HepG2 (cell line): Measurements from ENCODE around the gene MLN. TPM values are rescaled to one million over a fixed set of nuclear protein-coding genes. Genes with fewer than 3 reads are reported as not detected.
A peak's percentile ranks its signal among the peaks of the same experiment; 100 is the strongest.

ENCODE experiments used
- ARNT2 ChIP-seq: sonication (generic); formaldehyde crosslinking; IDR thresholded peaks from 2 replicates; pipeline ENCODE4 v1.8.0; 2022; ENCODE audit warnings: mild to moderate bottlenecking, low read depth, missing genetic modification reagents, moderate library complexity
- FOXA1 ChIP-seq, 2 experiments: fragments of 450-650 bp in 1 of 2; sonication (generic) in 1 of 2; formaldehyde crosslinking in 1 of 2; IDR thresholded peaks; 2 replicates each; pipeline versions ENCODE4 v1.4.0 to v1.6.1; 2016 to 2020; ENCODE audit warnings: missing genetic modification reagents in 1 of 2
- HMGA1 ChIP-seq: sonication (generic); formaldehyde crosslinking; conservative IDR thresholded peaks from 2 replicates; pipeline ENCODE4 v1.4.0; 2020; ENCODE audit warnings: missing genetic modification reagents
- ISL2 ChIP-seq: sonication (generic); formaldehyde crosslinking; IDR thresholded peaks from 2 replicates; pipeline ENCODE4 v1.5.0; 2020; ENCODE audit warnings: missing genetic modification reagents
- KDM2A ChIP-seq: sonication (generic); formaldehyde crosslinking; IDR thresholded peaks from 2 replicates; pipeline ENCODE4 v1.4.0; 2020; ENCODE audit warnings: low read depth, missing genetic modification reagents, borderline replicate concordance
- MLXIP ChIP-seq: sonication (generic); formaldehyde crosslinking; IDR thresholded peaks from 2 replicates; pipeline ENCODE4 v1.9.0; 2021; ENCODE audit warnings: missing genetic modification reagents, borderline replicate concordance
- RAD21 ChIP-seq: fragments of 450-650 bp; formaldehyde crosslinking; IDR thresholded peaks from 2 replicates; pipeline ENCODE4 v1.5.0; 2020; ENCODE audit warnings: mild to moderate bottlenecking
- RNF219 ChIP-seq: sonication (generic); formaldehyde crosslinking; IDR thresholded peaks from 2 replicates; pipeline ENCODE4 v1.5.0; 2020; ENCODE audit warnings: mild to moderate bottlenecking, missing genetic modification reagents
- SNAI1 ChIP-seq: sonication (generic); formaldehyde crosslinking; IDR thresholded peaks from 2 replicates; pipeline ENCODE4 v1.5.0; 2020; ENCODE audit warnings: mild to moderate bottlenecking, missing genetic modification reagents, borderline replicate concordance
- TARDBP ChIP-seq: sonication (generic); formaldehyde crosslinking; IDR thresholded peaks from 2 replicates; pipeline ENCODE4 v1.8.0; 2022; ENCODE audit warnings: mild to moderate bottlenecking, missing genetic modification reagents
- TRIM22 ChIP-seq: fragments of 450-650 bp; IDR thresholded peaks from 2 replicates; pipeline ENCODE4 v1.6.1; 2017
- TRIM24 ChIP-seq: sonication (generic); formaldehyde crosslinking; IDR thresholded peaks from 2 replicates; pipeline ENCODE4 v1.8.0; 2022; ENCODE audit warnings: mild to moderate bottlenecking, missing genetic modification reagents
- ZNF441 ChIP-seq: sonication (generic); formaldehyde crosslinking; IDR thresholded peaks from 2 replicates; pipeline ENCODE4 v1.7.0; 2021; ENCODE audit warnings: missing genetic modification reagents, borderline replicate concordance
- ZNF510 ChIP-seq: sonication (generic); formaldehyde crosslinking; IDR thresholded peaks from 2 replicates; pipeline ENCODE4 v1.4.0; 2020; ENCODE audit warnings: low read depth, mild to moderate bottlenecking, missing genetic modification reagents
- ZNF773 ChIP-seq: sonication (generic); formaldehyde crosslinking; IDR thresholded peaks from 2 replicates; pipeline ENCODE4 v1.4.0; 2020; ENCODE audit warnings: missing genetic modification reagents, borderline replicate concordance
- ZNF784 ChIP-seq: sonication (generic); formaldehyde crosslinking; IDR thresholded peaks from 2 replicates; pipeline ENCODE4 v1.5.1; 2020; ENCODE audit warnings: missing genetic modification reagents, mild to moderate bottlenecking, borderline replicate concordance
- ZSCAN31 ChIP-seq: sonication (generic); formaldehyde crosslinking; IDR thresholded peaks from 2 replicates; pipeline ENCODE4 v1.5.0; 2020; ENCODE audit warnings: low read depth, mild to moderate bottlenecking, missing genetic modification reagents
- polyA plus RNA-seq, 8 experiments: library from polyadenylated mRNA; depleted of rRNA in 3 of 8; stranded (reverse) in 7 of 8; unstranded in 1 of 8; fragments of >200 nt; fragmentation: Illumina TruSeq in 4 of 8; extraction: Trizol in 4 of 8; gene quantifications; 2 replicates each; pipeline versions ENCODE4 v1.2.1 to v1.2.3, GENCODE V29; 2011 to 2016; ENCODE audit warnings: low read depth in 4 of 8, missing spikeins in 1 of 8, mixed read lengths in 1 of 8; ENCODE audit not compliant: insufficient read depth in 1 of 8
- total RNA-seq, 5 experiments: library from RNA; depleted of rRNA; stranded (reverse); fragments of >200 nt; fragmentation: Illumina TruSeq; extraction: Trizol; gene quantifications; 2 replicates each; pipeline ENCODE4 v1.2.3, GENCODE V29; 2016; ENCODE audit warnings: low read depth in 1 of 5

MLN gene
- total and polyA plus RNA-seq, 2 of the 13 experiments (the other 11 are each of a cell fraction or from before 2014, with no cell fraction given) = not detected

GRCh38 chr6:33840048-33840926 lies 36.5 kb upstream of the MLN start (continued):
- TF ChIP-seq TRIM22 (no peak), ISL2 (CRISPR knock-in tag) (no peak; the same call in 1 of the 2 replicates), SNAI1 (CRISPR knock-in tag) (no peak), ZNF784 (CRISPR knock-in tag) (peak; percentile 67; the same call in 1 of the 2 replicates), ZSCAN31 (CRISPR knock-in tag) (0 out of 2 replicates have a peak, but pooled peaks have one; percentile 39), RAD21 (CRISPR knock-in tag) (no peak), ZNF773 (CRISPR knock-in tag) (no peak), FOXA1 (IDR thresholded peaks at IDR 0.05) (no peak), FOXA1 (CRISPR knock-in tag; IDR thresholded peaks at IDR 0.05) (peak; percentile 78), TARDBP (peak; percentile 88), HMGA1 (CRISPR knock-in tag) (no peak), ZNF510 (no peak), ARNT2 (CRISPR knock-in tag) (no peak; the same call in 1 of the 2 replicates), KDM2A (CRISPR knock-in tag) (peak; percentile 59), ZNF441 (no peak), MLXIP (CRISPR knock-in tag) (no peak), RNF219 (no peak), TRIM24 (CRISPR knock-in tag) (peak; percentile 55; the same call in 1 of the 2 replicates)
